OCI-LY7 (cell line): ENCODE data around the gene NR5A2.

Experiments
- EZH2phosphoT487 ChIP-seq: fragments of 200-600 bp; sonication (generic); IDR thresholded peaks from 2 replicates; pipeline ENCODE4 v1.6.1; 2018; ENCODE audit warnings: low read depth, borderline replicate concordance, mild to moderate bottlenecking, mixed run types, antibody characterized with exemption, low read length, moderate library complexity, mixed read lengths
- TF ChIP-seq, protein P1 (sequence below): fragments of 200-600 bp; sonication (generic); conservative IDR thresholded peaks from 2 replicates; pipeline ENCODE4 v1.5.1; 2014; ENCODE audit warnings: mild to moderate bottlenecking, antibody characterized with exemption, low read length, moderate library complexity, mixed read lengths

DNA sequence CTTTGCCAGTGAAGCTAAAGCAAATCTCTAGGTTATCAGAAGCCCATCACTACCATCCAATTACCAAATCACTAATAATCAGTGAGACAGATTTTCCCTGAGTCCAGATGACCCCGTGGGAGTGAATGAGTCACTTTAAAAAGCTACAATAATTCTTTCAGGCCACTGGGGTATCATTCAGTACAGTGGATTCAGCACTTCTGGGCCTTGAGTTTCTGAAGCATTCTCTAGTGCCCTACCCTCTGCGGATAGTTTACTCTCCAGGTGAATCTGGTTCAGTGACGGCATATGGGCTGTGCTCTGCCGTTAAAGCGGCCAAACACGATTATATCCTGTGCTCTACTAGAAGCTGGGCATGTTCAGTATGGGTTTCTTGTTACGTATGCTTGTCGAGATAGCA lies 26.1 kb downstream of the NR5A2 start:
- TF ChIP-seq, protein P1, sequence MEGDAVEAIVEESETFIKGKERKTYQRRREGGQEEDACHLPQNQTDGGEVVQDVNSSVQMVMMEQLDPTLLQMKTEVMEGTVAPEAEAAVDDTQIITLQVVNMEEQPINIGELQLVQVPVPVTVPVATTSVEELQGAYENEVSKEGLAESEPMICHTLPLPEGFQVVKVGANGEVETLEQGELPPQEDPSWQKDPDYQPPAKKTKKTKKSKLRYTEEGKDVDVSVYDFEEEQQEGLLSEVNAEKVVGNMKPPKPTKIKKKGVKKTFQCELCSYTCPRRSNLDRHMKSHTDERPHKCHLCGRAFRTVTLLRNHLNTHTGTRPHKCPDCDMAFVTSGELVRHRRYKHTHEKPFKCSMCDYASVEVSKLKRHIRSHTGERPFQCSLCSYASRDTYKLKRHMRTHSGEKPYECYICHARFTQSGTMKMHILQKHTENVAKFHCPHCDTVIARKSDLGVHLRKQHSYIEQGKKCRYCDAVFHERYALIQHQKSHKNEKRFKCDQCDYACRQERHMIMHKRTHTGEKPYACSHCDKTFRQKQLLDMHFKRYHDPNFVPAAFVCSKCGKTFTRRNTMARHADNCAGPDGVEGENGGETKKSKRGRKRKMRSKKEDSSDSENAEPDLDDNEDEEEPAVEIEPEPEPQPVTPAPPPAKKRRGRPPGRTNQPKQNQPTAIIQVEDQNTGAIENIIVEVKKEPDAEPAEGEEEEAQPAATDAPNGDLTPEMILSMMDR, result no peak
- TF ChIP-seq EZH2phosphoT487, result no peak
